K562 (cell line): ENCODE data around the gene TPGS1. TPM values are rescaled to one million over a fixed set of nuclear protein-coding genes. Genes with fewer than 3 reads are reported as not detected.

ENCODE experiments used
- ATAC-seq: fragments of 200-7000 bp; cut with Tn5 transposase; 3 replicates; pipeline ENCODE4 v1.9.1; 2020; ENCODE audit warnings: moderate library complexity
- BruUV-seq: library from RNA; stranded (reverse); fragments of 400-500 nt; replicated peaks from 2 replicates; lab custom pipeline; 2021; lab: Mats Ljungman, UMichigan
- CTCF ChIA-PET: fragments of 300-600 bp; formaldehyde crosslinking; extraction: SDS; loops from one replicate; lab custom pipeline; 2021; ENCODE audit warnings: low intra/inter-chr PET ratio; lab: Yijun Ruan, JAX
- POLR2A ChIA-PET: fragments of 300-600, 350-650 bp; sonication (Branson Sonifier 250); formaldehyde crosslinking; extraction: SDS; loops from one replicate; lab custom pipeline; 2021; ENCODE audit warnings: antibody characterized with exemption, inconsistent platforms; lab: Yijun Ruan, JAX
- DNase-seq, 4 experiments: peaks; one replicate each; pipeline versions ENCODE4 v3.0.0 to v3.0.0-alpha.2; 2011 to 2018; ENCODE audit warnings: low spot score in 3 of 4, mixed read lengths in 3 of 4; ENCODE audit errors: extremely low read depth in 1 of 4
- FAIRE-seq: peaks from 2 replicates; lab custom pipeline; 2011; peaks lifted over from hg19 to GRCh38; lab: Jason Lieb, UNC
- H2AFZ ChIP-seq: 2 replicates; pipeline ENCODE4 v1.6.0; 2011; ENCODE audit warnings: low read depth, low read length, control low read depth, inconsistent platforms
- H3K27ac ChIP-seq: fragments of 200-600 bp; 3 replicates; pipeline ENCODE4 v1.8.0; 2011; ENCODE audit warnings: low read depth, mild to moderate bottlenecking, control low read depth, inconsistent platforms, low read length, moderate library complexity, mixed read lengths; ENCODE audit errors: extremely low read depth
- H3K27me3 ChIP-seq, 2 experiments: fragments of 300-600 bp in 1 of 2; 2 replicates in 1 of 2; 3 replicates in 1 of 2; pipeline versions ENCODE4 v1.6.0 to v1.8.0; 2011; ENCODE audit warnings: inconsistent platforms in 2 of 2, low read length in 2 of 2, mild to moderate bottlenecking in 1 of 2, mixed read lengths in 1 of 2, moderate library complexity in 1 of 2; ENCODE audit not compliant: control insufficient read depth in 2 of 2, insufficient read depth in 2 of 2
- H3K36me3 ChIP-seq: fragments of 300-600 bp; 3 replicates; pipeline ENCODE4 v1.8.0; 2011; ENCODE audit warnings: mild to moderate bottlenecking, low read length, inconsistent platforms; ENCODE audit not compliant: control insufficient read depth, insufficient read depth
- H3K4me1 ChIP-seq, 2 experiments: fragments of 200-600 bp in 1 of 2; replicated peaks in 1 of 2; 2 replicates in 1 of 2; 3 replicates in 1 of 2; pipeline versions ENCODE4 v1.5.1 to v1.8.0; 2011; ENCODE audit warnings: inconsistent platforms in 2 of 2, low read length in 2 of 2, mild to moderate bottlenecking in 1 of 2, mixed read lengths in 1 of 2, moderate library complexity in 1 of 2; ENCODE audit not compliant: control insufficient read depth in 2 of 2, insufficient read depth in 2 of 2
- H3K4me2 ChIP-seq: 2 replicates; pipeline ENCODE4 v1.6.1; 2011; ENCODE audit warnings: low read length, control low read depth, inconsistent platforms, mixed read lengths; ENCODE audit not compliant: insufficient read depth
- H3K4me3 ChIP-seq: fragments of 200-600 bp; sonication (generic), shearing (Covaris generic); 2 replicates; pipeline ENCODE4 v1.5.1; 2016; ENCODE audit warnings: control low read depth, inconsistent platforms
- H3K79me2 ChIP-seq: fragments of 200-600 bp; 3 replicates; pipeline ENCODE4 v1.8.0; 2011; ENCODE audit warnings: low read length, inconsistent platforms; ENCODE audit not compliant: control insufficient read depth, insufficient read depth
- H3K9ac ChIP-seq, 2 experiments: 2 replicates each; pipeline versions ENCODE4 v1.6.0 to v1.6.1; 2011; ENCODE audit warnings: low read depth in 2 of 2, low read length in 2 of 2, control low read depth in 1 of 2, inconsistent platforms in 1 of 2, mild to moderate bottlenecking in 1 of 2, mixed read lengths in 1 of 2; ENCODE audit not compliant: insufficient read depth in 1 of 2
- H3K9me1 ChIP-seq: one replicate; pipeline ENCODE4 v1.6.0; 2011; ENCODE audit warnings: inconsistent platforms, mild to moderate bottlenecking, low read length, moderate library complexity; ENCODE audit not compliant: control insufficient read depth, insufficient read depth
- H3K9me3 ChIP-seq: replicated peaks from 2 replicates; pipeline ENCODE4 v1.5.1; 2011; ENCODE audit warnings: low read depth, low read length, inconsistent platforms; ENCODE audit not compliant: control insufficient read depth, insufficient read depth
- H4K20me1 ChIP-seq: replicated peaks from 2 replicates; pipeline ENCODE4 v1.6.1; 2011; ENCODE audit warnings: low read length, inconsistent platforms, mixed read lengths; ENCODE audit not compliant: control insufficient read depth, insufficient read depth
- ADNP ChIP-seq: fragments of 200-800 bp; sonication (Bioruptor generic); IDR thresholded peaks from 2 replicates; pipeline ENCODE4 v1.6.1; 2016; ENCODE audit warnings: missing genetic modification characterization, missing compliant biosample characterization
- BCL6 ChIP-seq: fragments of 250-450 bp; sonication (Bioruptor Pico); IDR thresholded peaks from 2 replicates; pipeline ENCODE4 v1.4.0; 2020
- EP400 ChIP-seq: fragments of 450-650 bp; IDR thresholded peaks from 2 replicates; pipeline ENCODE4 v1.6.1; 2017; ENCODE audit warnings: antibody characterized with exemption, mild to moderate bottlenecking, moderate library complexity
- FOXA1 ChIP-seq: fragments of 450-650 bp; IDR thresholded peaks from 2 replicates; pipeline ENCODE4 v1.6.1; 2016; ENCODE audit warnings: mild to moderate bottlenecking, borderline replicate concordance
- HDGF ChIP-seq: fragments of 450-650 bp; IDR thresholded peaks from 2 replicates; pipeline ENCODE4 v1.6.1; 2016
- KHSRP ChIP-seq: fragments of 450-650 bp; IDR thresholded peaks from 2 replicates; pipeline ENCODE4 v1.6.1; 2017
- RBM17 ChIP-seq: fragments of 200-400 bp; formaldehyde crosslinking; IDR thresholded peaks from 2 replicates; pipeline ENCODE4 v1.6.1; 2017; ENCODE audit warnings: low read depth, mild to moderate bottlenecking, low read length, borderline replicate concordance
- SP2 ChIP-seq: IDR thresholded peaks from 2 replicates; pipeline ENCODE4 v1.6.1; 2011; ENCODE audit warnings: mild to moderate bottlenecking, low read depth, low read length, moderate library complexity; ENCODE audit not compliant: poor library complexity, severe bottlenecking; ENCODE audit errors: extremely low read depth
- TRIM24 ChIP-seq, 2 experiments: fragments of 450-650 bp; IDR thresholded peaks; 2 replicates each; pipeline ENCODE4 v1.6.1; 2016
- ZNF507 ChIP-seq: conservative IDR thresholded peaks from 2 replicates; pipeline ENCODE4 v1.6.1; 2017; ENCODE audit warnings: missing genetic modification characterization, missing compliant biosample characterization
- ZNF77 ChIP-seq: fragments of 250-450 bp; sonication (Bioruptor Pico); IDR thresholded peaks from 2 replicates; pipeline ENCODE4 v1.5.0; 2020
- WGBS: fragments of 100-300 bp; shearing (Covaris generic); methylation state at CpG from one replicate; pipeline ENCODE4 v1.1.6; 2016; ENCODE audit warnings: low coverage, mixed read lengths; ENCODE audit not compliant: insufficient coverage; ENCODE audit errors: missing lambda C conversion rate; 5-methylcytosine and 5-hydroxymethylcytosine counted together
- in situ Hi-C: fragments of 300-500 bp; cut with MboI; formaldehyde crosslinking; loops from 4 replicates; pipeline ENCODE4 v1.15.0; 2018; ENCODE audit warnings: inconsistent platforms, mixed read lengths
- intact Hi-C: fragments of 100-400 bp; cut with micrococcal nuclease; formaldehyde crosslinking; loops from 2 replicates; pipeline ENCODE4 v1.14.2; 2022
- polyA plus RNA-seq, 8 experiments: library from polyadenylated mRNA; depleted of rRNA in 4 of 8; stranded (reverse) in 5 of 8; unstranded in 3 of 8; fragments of >200 nt; fragmentation: Nextera tagmentation in 2 of 8; fragmentation: Illumina TruSeq in 1 of 8; extraction: Ambion mirVana in 2 of 8; extraction: Trizol in 1 of 8; gene quantifications; 2 replicates each; pipeline versions ENCODE4 v1.2.1 to v1.2.3, GENCODE V29; 2011 to 2014; ENCODE audit warnings: inconsistent platforms in 1 of 8, missing spikeins in 1 of 8
- total RNA-seq, 7 experiments: library from RNA; depleted of rRNA in 6 of 7; stranded (reverse); fragments of >200 nt in 6 of 7; fragmentation: Illumina TruSeq in 2 of 7; extraction: Trizol in 2 of 7; gene quantifications; 2 replicates each; pipeline versions ENCODE4 v1.2.1 to v1.2.3, GENCODE V29; 2011 to 2021; ENCODE audit warnings: low replicate concordance in 1 of 7
- TF ChIP-seq, protein P1 (sequence below): fragments of 450-650 bp; IDR thresholded peaks from 2 replicates; pipeline ENCODE4 v1.6.1; 2017; ENCODE audit warnings: antibody characterized with exemption, mild to moderate bottlenecking
- TF ChIP-seq, protein P2 (sequence below): sonication (generic); formaldehyde crosslinking; IDR thresholded peaks from 2 replicates; pipeline ENCODE4 v1.4.0; 2020; ENCODE audit warnings: mild to moderate bottlenecking, missing genetic modification reagents
- TF ChIP-seq, protein P3 (sequence below): sonication (generic); formaldehyde crosslinking; IDR thresholded peaks from 2 replicates; pipeline ENCODE4 v1.8.1; 2023; ENCODE audit warnings: mild to moderate bottlenecking, missing genetic modification reagents

TPGS1 gene
- total and polyA plus RNA-seq, 9 of the 15 experiments (the other 6 are each of a cell fraction or from before 2014, with no cell fraction given) = 0.30 to 31.6 (median 1.2) TPM; not detected in 2

DNA sequence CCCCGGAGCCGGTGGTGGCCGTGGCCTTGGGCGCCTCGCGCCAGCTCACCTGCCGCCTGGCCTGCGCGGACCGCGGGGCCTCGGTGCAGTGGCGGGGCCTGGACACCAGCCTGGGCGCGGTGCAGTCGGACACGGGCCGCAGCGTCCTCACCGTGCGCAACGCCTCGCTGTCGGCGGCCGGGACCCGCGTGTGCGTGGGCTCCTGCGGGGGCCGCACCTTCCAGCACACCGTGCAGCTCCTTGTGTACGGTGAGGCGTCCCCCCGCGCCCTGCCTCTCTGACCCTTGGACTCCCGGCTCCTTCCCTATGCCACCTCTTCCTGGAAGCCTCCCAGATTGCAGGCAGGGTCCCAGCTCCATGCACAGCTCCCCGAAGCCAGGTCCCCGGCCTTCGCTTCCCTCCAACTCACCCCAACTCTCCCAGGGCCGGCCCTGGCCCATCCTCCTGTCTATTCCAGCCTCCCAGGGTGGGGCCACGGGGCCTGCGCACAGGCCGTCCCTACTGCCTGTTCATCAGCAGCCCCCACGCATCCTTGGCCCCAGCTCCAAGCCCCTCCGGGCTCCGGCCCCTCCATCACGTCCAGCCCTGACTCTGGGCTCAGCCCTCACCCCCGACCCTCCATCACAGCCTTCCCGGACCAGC lies 9.3 kb upstream of the TPGS1 start (continued):
- TF ChIP-seq, protein P1, sequence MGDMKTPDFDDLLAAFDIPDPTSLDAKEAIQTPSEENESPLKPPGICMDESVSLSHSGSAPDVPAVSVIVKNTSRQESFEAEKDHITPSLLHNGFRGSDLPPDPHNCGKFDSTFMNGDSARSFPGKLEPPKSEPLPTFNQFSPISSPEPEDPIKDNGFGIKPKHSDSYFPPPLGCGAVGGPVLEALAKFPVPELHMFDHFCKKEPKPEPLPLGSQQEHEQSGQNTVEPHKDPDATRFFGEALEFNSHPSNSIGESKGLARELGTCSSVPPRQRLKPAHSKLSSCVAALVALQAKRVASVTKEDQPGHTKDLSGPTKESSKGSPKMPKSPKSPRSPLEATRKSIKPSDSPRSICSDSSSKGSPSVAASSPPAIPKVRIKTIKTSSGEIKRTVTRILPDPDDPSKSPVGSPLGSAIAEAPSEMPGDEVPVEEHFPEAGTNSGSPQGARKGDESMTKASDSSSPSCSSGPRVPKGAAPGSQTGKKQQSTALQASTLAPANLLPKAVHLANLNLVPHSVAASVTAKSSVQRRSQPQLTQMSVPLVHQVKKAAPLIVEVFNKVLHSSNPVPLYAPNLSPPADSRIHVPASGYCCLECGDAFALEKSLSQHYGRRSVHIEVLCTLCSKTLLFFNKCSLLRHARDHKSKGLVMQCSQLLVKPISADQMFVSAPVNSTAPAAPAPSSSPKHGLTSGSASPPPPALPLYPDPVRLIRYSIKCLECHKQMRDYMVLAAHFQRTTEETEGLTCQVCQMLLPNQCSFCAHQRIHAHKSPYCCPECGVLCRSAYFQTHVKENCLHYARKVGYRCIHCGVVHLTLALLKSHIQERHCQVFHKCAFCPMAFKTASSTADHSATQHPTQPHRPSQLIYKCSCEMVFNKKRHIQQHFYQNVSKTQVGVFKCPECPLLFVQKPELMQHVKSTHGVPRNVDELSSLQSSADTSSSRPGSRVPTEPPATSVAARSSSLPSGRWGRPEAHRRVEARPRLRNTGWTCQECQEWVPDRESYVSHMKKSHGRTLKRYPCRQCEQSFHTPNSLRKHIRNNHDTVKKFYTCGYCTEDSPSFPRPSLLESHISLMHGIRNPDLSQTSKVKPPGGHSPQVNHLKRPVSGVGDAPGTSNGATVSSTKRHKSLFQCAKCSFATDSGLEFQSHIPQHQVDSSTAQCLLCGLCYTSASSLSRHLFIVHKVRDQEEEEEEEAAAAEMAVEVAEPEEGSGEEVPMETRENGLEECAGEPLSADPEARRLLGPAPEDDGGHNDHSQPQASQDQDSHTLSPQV = no peak
- no peak for TF ChIP-seq HDGF

DNA sequence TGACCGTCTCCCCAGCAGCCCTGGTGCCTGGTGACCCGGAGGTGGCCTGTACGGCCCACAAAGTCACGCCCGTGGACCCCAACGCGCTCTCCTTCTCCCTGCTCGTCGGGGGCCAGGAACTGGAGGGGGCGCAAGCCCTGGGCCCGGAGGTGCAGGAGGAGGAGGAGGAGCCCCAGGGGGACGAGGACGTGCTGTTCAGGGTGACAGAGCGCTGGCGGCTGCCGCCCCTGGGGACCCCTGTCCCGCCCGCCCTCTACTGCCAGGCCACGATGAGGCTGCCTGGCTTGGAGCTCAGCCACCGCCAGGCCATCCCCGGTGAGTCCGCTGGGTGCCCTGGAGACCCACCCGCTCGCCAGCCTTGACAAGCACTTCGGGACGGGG lies 8.8 kb upstream of the TPGS1 start:
- DNase-seq (no peak), FAIRE-seq (no peak), ATAC-seq (no peak)
- in situ Hi-C loops (no loop called here), intact Hi-C loops (no loop called here)
- WGBS = 57% methylated on average over 6 of the region's 26 CpGs
- ChIA-PET CTCF (no interaction called here), POLR2A (interaction anchor here (0.9 kb wide), 1 partner anchor 9 kb away, joined by 4 read pairs; no protein-coding TSS in a partner anchor)
- no peak overlapping the region for H3K9ac ChIP-seq
- BruUV-seq = no TSS peak
- no peaks in the 10 kb centered on the region for H3K9me1 ChIP-seq
- no peaks in the 10 kb centered on the region for H3K36me3 ChIP-seq
- H3K4me2 ChIP-seq = no peak overlapping the region
- H3K9me3 ChIP-seq = no peaks in the 10 kb centered on the region
- no peaks in the 10 kb centered on the region for H4K20me1 ChIP-seq
- H3K27ac ChIP-seq = no peak overlapping the region
- no peak overlapping the region for H2AFZ ChIP-seq
- no peaks in the 10 kb centered on the region for H3K27me3 ChIP-seq
- no peak overlapping the region for H3K4me3 ChIP-seq
- no peaks in the 10 kb centered on the region for H3K79me2 ChIP-seq
- H3K4me1 ChIP-seq = peaks cover 0 to 45% of the 10 kb centered on the region in 2 experiments; a peak in 3 of 5 replicates
- TF ChIP-seq FOXA1 = no peak
- no peak for TF ChIP-seq EP400
- no peak for TF ChIP-seq KHSRP
- TF ChIP-seq ADNP (tag) = no peak
- TF ChIP-seq, protein P2, sequence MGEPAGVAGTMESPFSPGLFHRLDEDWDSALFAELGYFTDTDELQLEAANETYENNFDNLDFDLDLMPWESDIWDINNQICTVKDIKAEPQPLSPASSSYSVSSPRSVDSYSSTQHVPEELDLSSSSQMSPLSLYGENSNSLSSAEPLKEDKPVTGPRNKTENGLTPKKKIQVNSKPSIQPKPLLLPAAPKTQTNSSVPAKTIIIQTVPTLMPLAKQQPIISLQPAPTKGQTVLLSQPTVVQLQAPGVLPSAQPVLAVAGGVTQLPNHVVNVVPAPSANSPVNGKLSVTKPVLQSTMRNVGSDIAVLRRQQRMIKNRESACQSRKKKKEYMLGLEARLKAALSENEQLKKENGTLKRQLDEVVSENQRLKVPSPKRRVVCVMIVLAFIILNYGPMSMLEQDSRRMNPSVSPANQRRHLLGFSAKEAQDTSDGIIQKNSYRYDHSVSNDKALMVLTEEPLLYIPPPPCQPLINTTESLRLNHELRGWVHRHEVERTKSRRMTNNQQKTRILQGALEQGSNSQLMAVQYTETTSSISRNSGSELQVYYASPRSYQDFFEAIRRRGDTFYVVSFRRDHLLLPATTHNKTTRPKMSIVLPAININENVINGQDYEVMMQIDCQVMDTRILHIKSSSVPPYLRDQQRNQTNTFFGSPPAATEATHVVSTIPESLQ (CRISPR knock-in tag) = no peak
- TF ChIP-seq SP2 = no peak
- TF ChIP-seq, protein P3, sequence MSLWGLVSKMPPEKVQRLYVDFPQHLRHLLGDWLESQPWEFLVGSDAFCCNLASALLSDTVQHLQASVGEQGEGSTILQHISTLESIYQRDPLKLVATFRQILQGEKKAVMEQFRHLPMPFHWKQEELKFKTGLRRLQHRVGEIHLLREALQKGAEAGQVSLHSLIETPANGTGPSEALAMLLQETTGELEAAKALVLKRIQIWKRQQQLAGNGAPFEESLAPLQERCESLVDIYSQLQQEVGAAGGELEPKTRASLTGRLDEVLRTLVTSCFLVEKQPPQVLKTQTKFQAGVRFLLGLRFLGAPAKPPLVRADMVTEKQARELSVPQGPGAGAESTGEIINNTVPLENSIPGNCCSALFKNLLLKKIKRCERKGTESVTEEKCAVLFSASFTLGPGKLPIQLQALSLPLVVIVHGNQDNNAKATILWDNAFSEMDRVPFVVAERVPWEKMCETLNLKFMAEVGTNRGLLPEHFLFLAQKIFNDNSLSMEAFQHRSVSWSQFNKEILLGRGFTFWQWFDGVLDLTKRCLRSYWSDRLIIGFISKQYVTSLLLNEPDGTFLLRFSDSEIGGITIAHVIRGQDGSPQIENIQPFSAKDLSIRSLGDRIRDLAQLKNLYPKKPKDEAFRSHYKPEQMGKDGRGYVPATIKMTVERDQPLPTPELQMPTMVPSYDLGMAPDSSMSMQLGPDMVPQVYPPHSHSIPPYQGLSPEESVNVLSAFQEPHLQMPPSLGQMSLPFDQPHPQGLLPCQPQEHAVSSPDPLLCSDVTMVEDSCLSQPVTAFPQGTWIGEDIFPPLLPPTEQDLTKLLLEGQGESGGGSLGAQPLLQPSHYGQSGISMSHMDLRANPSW = no peak
- no peak for TF ChIP-seq BCL6 (CRISPR knock-in tag)
- no peak for TF ChIP-seq ZNF77 (CRISPR knock-in tag)
- no peak for TF ChIP-seq ZNF507 (tag)
- TF ChIP-seq RBM17 = no peak
- TF ChIP-seq TRIM24 (IDR thresholded peaks at IDR 0.05) = no peak
